ENCODE results near the gene ANKRD11.

The ANKRD11 gene

DNA sequence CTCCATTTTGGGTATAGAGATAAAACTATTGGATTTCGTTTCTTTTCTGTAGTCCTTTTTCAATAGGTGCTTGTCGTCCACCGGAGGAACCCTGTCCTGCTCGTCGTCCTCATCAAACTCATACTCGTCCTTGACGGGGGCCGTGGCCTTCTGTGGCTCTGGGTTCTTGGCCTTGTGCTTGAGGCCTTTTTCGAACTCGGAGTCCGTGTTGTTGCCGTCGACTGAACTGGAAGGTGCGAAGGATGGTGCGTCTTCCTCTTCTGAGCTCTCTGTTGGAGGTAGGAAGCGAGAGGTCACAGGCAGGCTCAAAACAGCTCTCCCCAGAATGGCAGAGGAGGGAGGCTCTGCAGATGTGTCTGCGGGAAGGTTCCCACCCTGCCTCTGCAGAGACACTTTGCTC lies 205.0 kb downstream of the ANKRD11 start:
- no peak for DNase-seq (ENCODE audit: low read depth in 2 of 2)

GRCh38 chr16:89283449-89283848 lies 206.9 kb downstream of the ANKRD11 start:
- DNase-seq (ENCODE audit: low read depth in 2 of 2) = no peak

DNA sequence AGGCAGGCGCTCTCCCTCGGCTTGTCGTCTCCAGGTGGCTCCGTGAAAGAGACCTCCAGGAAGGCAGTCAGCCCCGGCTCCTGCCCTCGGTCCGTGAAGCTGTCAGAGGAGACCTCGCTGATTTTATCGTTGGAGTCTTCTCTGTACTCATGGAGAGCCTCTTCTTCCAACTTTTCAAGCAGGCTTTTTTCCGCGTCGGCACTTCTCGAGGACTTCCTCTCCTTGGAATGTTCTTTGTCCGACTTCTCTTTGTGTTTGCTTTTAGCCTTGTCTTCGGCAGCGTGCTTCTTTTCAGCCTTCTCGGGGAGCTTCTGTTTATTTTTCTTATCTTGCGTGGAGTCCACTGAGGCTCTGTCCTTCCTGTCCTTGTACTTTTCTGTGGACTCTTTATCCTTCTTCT lies 207.8 kb downstream of the ANKRD11 start:
- DNase-seq (ENCODE audit: low read depth in 2 of 2) = no peak

DNA sequence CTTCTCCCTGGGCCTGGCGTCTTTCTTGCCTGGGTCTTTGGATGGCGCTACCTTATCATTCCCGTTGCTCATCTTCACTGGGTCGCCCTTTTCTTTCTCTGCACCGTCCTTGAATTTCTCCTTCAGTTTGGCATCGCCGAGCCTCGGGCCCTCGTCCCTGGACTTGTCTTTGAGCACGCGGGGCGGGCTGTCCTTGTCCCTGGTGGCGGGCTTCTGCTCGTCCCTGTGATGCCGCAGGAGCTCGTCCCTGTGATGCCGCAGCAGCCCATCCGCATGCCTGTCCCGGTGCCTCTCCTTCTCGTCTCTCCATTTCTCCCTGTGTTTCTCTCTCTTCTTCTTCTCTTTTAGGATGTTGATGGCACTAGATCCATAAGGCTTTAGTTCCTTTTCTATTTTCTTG lies 208.5 kb downstream of the ANKRD11 start:
- no peak for DNase-seq (ENCODE audit: low read depth in 2 of 2)

DNA sequence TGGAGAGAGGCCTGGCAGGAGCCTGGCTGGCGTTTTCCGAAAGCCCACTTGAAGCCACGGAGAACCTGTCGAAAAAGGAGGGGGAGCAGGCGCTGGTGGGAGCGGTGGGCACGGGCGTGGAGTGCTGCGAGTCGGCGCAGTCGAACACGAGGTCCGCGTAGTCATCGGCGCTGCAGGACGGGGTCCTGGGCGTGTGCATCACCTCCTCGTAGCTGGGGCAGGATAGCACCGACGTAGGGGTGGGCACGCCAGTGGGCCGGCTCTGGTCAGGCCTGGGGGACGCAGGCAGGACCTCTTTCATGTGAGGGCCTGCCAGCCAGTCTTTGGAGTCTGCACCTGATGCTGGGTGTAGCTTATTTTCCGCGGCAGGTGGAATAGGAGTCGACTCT lies 209.2 kb downstream of the ANKRD11 start:
- DNase-seq (ENCODE audit: low read depth in 2 of 2) = no peak

DNA sequence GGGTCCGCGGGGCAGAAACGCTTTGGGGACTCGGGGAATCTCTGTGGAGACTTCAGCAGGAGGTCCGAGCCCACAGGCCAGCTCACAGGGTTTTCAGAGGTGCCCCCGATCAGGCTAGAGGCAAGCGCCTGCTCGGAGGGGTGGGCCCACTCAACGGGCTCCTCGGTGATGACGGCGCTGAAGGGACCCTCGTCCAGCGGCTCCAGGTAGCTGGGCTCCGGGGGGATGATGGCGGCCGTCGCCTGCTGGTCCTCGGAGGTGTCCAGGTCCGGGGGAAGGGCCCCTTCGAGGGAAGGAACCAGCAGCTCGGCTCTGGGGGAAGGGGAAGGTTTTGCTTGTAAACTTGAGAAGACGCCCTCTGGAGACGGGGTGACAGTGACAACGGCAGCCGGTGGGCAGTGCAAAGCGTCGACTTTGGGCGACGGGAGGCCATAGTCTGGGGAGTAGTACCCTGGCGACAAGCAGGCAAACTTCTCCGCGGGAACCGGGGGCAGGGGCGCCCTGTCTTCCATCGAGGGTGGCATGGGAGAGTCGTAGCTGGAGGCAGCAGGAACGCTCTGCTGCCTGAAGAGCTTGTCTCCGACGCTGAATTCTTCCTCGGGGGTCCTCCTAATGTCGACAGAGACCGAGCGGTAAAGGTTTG lies 209.7 kb downstream of the ANKRD11 start:
- no peak for DNase-seq (ENCODE audit: low read depth in 2 of 2)

DNA sequence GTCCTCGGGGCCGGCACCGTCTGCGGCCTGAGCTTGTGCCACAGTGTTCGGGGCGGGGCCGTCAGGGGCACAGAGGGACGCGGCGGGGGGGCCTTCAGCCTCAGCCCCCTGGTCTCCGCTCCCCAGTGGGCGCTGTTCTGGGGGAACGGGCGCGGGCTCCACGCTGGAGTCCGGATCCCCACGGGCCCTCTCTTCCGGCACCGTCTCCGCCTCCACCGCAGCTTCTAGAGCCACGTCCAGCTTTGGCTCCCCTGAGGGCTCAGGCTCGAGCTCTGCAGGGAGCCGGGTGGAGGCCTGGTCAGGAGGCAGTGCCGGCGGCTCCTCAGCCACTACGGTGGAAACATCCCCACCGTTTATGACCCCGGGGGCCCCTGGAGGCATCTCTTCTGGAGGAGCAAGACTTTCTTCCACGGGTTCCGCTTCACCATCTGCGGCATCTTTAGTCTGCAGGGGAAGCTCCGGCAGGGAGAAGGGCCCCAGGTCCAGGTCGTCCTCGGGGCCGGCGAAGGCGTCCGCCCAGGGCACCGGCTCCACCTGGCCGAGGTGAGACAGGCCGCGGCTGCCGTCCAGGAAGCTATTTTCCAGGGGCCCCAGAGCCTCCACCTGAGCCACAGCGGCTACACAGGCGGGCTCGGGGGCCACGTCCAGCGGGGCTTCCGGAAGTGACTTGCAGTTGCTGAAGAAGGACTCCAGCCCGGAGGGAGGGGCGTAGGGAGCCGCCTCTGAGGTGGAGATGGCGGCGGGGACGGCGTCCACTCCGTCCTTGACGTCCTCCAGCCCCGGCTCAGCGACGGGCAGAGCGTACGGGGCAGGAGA lies 210.5 kb downstream of the ANKRD11 start:
- no peak for DNase-seq (ENCODE audit: low read depth in 2 of 2)

DNA sequence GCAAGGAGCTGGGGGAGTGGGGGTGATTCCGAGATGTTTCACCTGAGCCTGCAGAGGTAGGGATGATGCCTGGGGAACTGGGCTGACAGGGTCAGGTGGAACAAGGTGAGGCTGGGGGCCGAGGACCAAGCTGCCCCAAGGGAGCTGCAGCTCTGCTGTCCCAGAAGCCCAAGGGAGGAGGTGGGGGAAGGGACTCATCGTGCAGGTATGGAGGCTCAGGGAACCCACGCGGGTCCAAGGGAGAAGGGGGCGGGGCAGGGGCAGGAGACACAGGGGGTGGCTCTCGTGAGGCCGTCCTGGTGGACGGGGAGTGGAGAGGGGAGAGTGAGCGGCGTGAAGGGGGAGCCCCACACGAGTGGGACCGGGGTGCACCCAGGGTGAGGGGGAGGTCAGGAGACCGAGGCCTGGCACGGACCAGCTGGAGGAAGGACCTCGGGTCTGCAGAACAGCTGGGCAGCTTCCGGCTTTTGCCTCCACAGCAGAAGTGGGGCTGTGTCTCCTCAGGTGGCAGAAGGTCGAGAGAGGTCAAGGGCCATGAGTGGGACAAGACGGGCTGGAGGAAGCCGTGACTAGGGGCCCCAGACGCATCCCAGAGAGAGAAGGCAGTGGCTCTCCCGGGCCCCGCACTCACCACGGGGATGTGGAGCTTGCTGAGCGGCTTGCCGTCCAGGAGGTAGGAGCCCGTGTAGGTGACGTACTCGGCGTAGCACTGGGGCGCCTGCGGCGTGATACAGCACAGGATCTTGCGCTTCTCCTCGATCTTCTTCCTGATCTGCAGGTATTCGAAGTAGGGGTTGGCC lies 211.7 kb downstream of the ANKRD11 start:
- no peak for DNase-seq (ENCODE audit: low read depth in 2 of 2)

DNA sequence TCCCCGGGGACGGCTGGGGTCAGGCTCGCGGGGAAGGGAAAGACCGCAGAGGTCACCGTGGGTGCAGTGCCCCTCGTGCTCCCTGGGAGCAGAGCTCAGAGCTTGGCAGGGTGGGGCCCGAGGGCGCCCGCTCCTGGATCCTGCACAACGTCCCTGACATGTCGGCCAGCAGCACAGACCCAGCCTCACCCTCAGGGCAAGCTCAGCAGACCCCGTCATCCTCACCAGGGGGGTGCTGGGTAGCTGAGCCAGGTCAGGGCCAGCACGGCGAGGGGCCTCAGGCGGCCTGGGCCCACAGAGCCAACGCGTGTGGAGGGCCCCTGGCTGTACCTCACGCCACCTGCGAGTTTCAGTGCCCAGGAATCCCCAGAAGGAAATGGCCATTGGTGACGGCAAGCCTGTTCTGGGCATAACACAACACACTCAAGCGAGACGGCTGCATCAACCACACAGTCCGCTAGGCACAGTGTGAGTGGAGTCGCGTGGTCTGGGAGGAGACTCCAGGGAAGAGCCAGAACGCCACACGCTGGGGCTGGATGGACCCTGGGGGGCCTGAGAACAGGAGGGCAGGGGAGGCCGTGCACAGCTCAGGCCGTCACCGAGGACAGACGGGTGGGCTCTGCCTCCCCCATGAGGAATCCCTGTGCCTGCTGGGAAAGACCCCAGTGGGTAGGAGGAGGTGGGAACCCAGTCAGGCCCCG lies 212.6 kb downstream of the ANKRD11 start:
- DNase-seq (ENCODE audit: low read depth in 2 of 2) = no peak

- no peak for DNase-seq (ENCODE audit: low read depth in 2 of 2)
Measured at GRCh38 chr16:89277049-89277448, 213.3 kb downstream of the ANKRD11 start.

DNA sequence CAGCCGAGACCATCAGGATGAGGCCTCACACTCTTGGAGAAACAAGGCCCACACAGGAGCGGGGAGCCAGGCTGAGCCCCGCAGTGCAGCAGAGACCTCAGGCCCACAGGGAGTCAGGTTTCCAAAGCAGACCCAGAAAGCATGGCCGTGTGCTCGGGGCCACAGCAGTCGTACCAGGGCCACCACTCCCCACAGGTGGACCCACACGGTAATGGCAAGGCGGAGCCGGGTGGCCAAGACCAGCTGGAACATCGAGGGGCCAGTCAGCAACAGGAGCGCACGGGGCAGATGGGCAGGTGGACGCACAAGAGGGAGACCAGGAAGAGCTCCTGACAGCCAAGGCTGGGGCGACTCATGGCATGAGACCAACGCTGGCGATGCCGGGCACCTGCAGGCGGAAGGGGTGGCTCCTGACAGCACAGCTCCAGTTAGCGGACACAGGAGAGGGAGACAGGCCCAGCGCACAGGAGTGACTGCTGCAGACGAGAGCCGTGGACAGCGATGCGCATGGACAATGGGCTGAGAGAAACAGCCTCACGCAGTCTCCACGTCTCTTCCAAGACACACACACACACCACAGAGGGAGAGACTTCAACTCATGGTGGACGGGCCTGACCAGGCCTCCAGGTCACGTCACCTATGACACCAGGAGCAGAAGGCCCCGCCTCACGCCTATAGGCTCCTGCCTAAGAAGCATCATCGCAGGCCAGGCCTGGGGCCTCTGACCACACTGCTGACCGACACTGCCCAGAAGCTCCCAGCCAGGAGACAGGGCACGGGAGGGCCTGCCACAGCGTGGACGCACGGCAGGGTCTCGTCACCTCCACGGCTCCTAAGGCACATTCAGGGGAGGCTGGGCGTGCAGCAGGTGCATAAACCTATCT lies 214.3 kb downstream of the ANKRD11 start:
- DNase-seq (ENCODE audit: low read depth in 2 of 2) = no peak

DNA sequence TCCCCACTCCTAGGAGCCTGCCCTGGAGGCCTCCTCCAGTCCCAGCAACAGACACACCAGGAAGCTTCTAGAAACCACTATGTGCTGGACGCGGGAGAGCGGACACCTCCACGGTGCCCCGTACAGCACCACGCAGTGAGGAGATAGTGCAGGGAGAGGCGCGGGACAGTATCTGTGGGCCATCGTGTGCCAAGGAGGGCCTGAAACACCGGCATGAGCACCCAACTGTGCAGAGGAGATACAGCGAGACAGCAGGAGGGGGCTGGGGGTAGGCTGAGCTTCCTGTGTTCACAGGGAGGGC lies 215.1 kb downstream of the ANKRD11 start:
- DNase-seq (ENCODE audit: low read depth in 2 of 2) = no peak

GRCh38 chr16:89274561-89275283 lies 215.6 kb downstream of the ANKRD11 start:
- no peak for DNase-seq (ENCODE audit: low read depth in 2 of 2)

- DNase-seq (ENCODE audit: low read depth in 2 of 2) = no peak
Measured at GRCh38 chr16:89273741-89274472, 216.5 kb downstream of the ANKRD11 start.

GRCh38 chr16:89272631-89273030 lies 217.7 kb downstream of the ANKRD11 start:
- no peak for DNase-seq (ENCODE audit: low read depth in 2 of 2)

DNA sequence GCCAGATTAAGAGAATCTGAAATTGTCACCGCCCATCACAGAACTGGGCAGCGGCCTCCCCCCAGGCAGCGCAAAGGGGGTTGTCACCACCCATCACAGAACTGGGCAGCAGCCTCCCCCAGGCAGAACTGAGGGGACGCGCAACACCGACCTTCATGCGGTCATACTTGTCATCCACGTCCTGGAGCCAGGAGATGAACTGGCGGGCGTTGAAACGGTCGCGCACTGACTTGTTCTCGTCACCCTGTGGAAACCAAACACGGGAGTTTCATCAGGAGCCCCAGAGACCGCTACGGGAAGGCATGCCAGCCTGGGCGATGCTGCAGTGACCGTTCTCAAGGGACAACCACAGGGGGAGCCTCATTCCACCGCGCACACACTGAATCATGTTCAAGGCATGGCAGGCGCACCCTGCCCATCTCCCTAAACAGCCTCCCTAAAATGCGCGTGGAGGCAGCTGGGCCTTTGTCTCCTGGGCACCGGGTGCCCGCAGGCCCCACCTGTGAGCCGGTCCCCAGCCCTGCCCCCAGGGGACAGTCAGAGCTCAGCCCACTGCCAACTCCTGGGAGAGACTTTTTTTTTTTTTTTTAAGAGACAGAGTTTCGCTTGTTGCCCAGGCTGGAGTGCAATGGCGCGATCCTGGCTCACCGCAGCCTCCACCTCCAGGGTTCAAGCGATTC lies 219.6 kb downstream of the ANKRD11 start:
- DNase-seq (ENCODE audit: low read depth in 2 of 2) = no peak

GRCh38 chr16:89269805-89270665 lies 220.3 kb downstream of the ANKRD11 start:
- no peak for DNase-seq (ENCODE audit: low read depth in 2 of 2)

GRCh38 chr16:89268987-89269735 lies 221.2 kb downstream of the ANKRD11 start:
- DNase-seq (ENCODE audit: low read depth in 2 of 2) = no peak
